Suprapubic skin (tissue), 3 donors: ENCODE data around the gene MTF2.

ENCODE experiments used
- CTCF ChIP-seq, 2 donors: fragments of 200-600 bp in 1 of 2; fragments of 450-650 bp in 1 of 2; sonication (generic) in 1 of 2; IDR thresholded peaks; one replicate each; pipeline ENCODE4 v1.5.1; 2016 to 2019; ENCODE audit warnings: antibody characterized with exemption in 2 of 2, mild to moderate bottlenecking in 1 of 2, moderate library complexity in 1 of 2
- EP300 ChIP-seq: sonication (generic); formaldehyde crosslinking; IDR thresholded peaks from one replicate; pipeline ENCODE4 v1.6.1; 2017; ENCODE audit warnings: antibody characterized with exemption

- no peak for TF ChIP-seq EP300
- TF ChIP-seq CTCF (IDR thresholded peaks at IDR 0.05), result no peak
Measured at GRCh38 chr1:93143769-93144168, 64.7 kb downstream of the MTF2 start.
